KMS-11 (cell line): ENCODE measurements around the gene BAIAP2L1.

ENCODE experiments used
- H2AFZ ChIP-seq: fragments of 200-600 bp; sonication (generic); 2 replicates; pipeline ENCODE4 v1.6.1; 2016; ENCODE audit warnings: antibody characterized with exemption, mixed run types, low read depth
- H3K27ac ChIP-seq: fragments of 200-600 bp; sonication (generic); 2 replicates; pipeline ENCODE4 v1.6.1; 2016; ENCODE audit warnings: mild to moderate bottlenecking, mixed run types
- H3K27me3 ChIP-seq: fragments of 200-600 bp; sonication (generic); 2 replicates; pipeline ENCODE4 v1.6.1; 2017; ENCODE audit warnings: mild to moderate bottlenecking, low read depth, mixed run types, moderate library complexity; ENCODE audit not compliant: insufficient read depth
- H3K36me3 ChIP-seq: fragments of 200-600 bp; sonication (generic); 2 replicates; pipeline ENCODE4 v1.6.1; 2017; ENCODE audit warnings: mild to moderate bottlenecking, mixed run types; ENCODE audit not compliant: insufficient read depth
- H3K4me1 ChIP-seq: fragments of 200-600 bp; sonication (generic); 2 replicates; pipeline ENCODE4 v1.6.1; 2016; ENCODE audit warnings: mild to moderate bottlenecking, low read depth, mixed run types; ENCODE audit not compliant: poor library complexity, severe bottlenecking
- H3K4me2 ChIP-seq: fragments of 200-600 bp; sonication (generic); 2 replicates; pipeline ENCODE4 v1.7.0; 2016; ENCODE audit warnings: mild to moderate bottlenecking, mixed run types
- H3K4me3 ChIP-seq: fragments of 200-600 bp; sonication (generic); IDR thresholded peaks from 2 replicates; pipeline ENCODE4 v1.6.1; 2017; ENCODE audit warnings: low read depth, low read length, mixed read lengths; ENCODE audit not compliant: insufficient read depth
- H3K79me2 ChIP-seq: fragments of 200-600 bp; sonication (generic); 2 replicates; pipeline ENCODE4 v1.6.1; 2016; ENCODE audit warnings: low read depth, mixed run types; ENCODE audit not compliant: insufficient read depth
- H3K9ac ChIP-seq: fragments of 200-600 bp; sonication (generic); 2 replicates; pipeline ENCODE4 v1.6.1; 2016; ENCODE audit warnings: mild to moderate bottlenecking, mixed run types
- H4K20me1 ChIP-seq: fragments of 200-600 bp; sonication (generic); 2 replicates; pipeline ENCODE4 v1.6.1; 2016; ENCODE audit warnings: mild to moderate bottlenecking, mixed run types; ENCODE audit not compliant: insufficient read depth
- CTCF ChIP-seq: fragments of 200-600 bp; sonication (generic); conservative IDR thresholded peaks from 2 replicates; pipeline ENCODE4 v1.6.1; 2017; ENCODE audit warnings: low read depth, mild to moderate bottlenecking, antibody characterized with exemption, low read length, moderate library complexity, mixed read lengths

The BAIAP2L1 gene

GRCh38 chr7:98354511-98355249 is 46.2 kb downstream of the BAIAP2L1 start:
- H3K79me2 ChIP-seq = no peaks in the 10 kb centered on the region
- no peak overlapping the region for H3K4me2 ChIP-seq
- H3K4me3 ChIP-seq = no peak overlapping the region
- H3K9ac ChIP-seq = no peak overlapping the region
- no peak for TF ChIP-seq CTCF
- no peaks in the 10 kb centered on the region for H3K27me3 ChIP-seq
- H3K4me1 ChIP-seq = no peaks in the 10 kb centered on the region
- H3K27ac ChIP-seq = no peak overlapping the region
- no peaks in the 10 kb centered on the region for H3K36me3 ChIP-seq
- H4K20me1 ChIP-seq = no peaks in the 10 kb centered on the region
- H2AFZ ChIP-seq = no peak overlapping the region

- no peaks in the 10 kb centered on the region for H3K79me2 ChIP-seq
- TF ChIP-seq CTCF = no peak
- H3K36me3 ChIP-seq = no peaks in the 10 kb centered on the region
- H3K4me1 ChIP-seq = no peaks in the 10 kb centered on the region
- H3K27ac ChIP-seq = no peak overlapping the region
- H4K20me1 ChIP-seq = no peaks in the 10 kb centered on the region
- no peak overlapping the region for H2AFZ ChIP-seq
- no peaks in the 10 kb centered on the region for H3K27me3 ChIP-seq
- H3K4me2 ChIP-seq = no peak overlapping the region
- H3K4me3 ChIP-seq = no peak overlapping the region
- H3K9ac ChIP-seq = no peak overlapping the region
These were observed 46.8 kb downstream of the BAIAP2L1 start for GRCh38 chr7:98354052-98354451.

GRCh38 chr7:98352621-98353020 is 48.3 kb downstream of the BAIAP2L1 start:
- Histone ChIP-seq H3K27ac (no peak overlapping the region), H3K4me3 (no peak overlapping the region), H3K27me3 (no peaks in the 10 kb centered on the region), H4K20me1 (no peaks in the 10 kb centered on the region), H2AFZ (no peak overlapping the region), H3K4me2 (no peak overlapping the region), H3K9ac (no peak overlapping the region), H3K79me2 (no peaks in the 10 kb centered on the region), H3K36me3 (no peaks in the 10 kb centered on the region), H3K4me1 (no peaks in the 10 kb centered on the region)
- no peak for TF ChIP-seq CTCF

- H3K9ac ChIP-seq = no peak overlapping the region
- H3K79me2 ChIP-seq = no peaks in the 10 kb centered on the region
- no peaks in the 10 kb centered on the region for H3K36me3 ChIP-seq
- H3K27ac ChIP-seq = no peak overlapping the region
- H3K4me3 ChIP-seq = no peak overlapping the region
- no peaks in the 10 kb centered on the region for H3K4me1 ChIP-seq
- H3K4me2 ChIP-seq = no peak overlapping the region
- no peaks in the 10 kb centered on the region for H4K20me1 ChIP-seq
- H2AFZ ChIP-seq = no peak overlapping the region
- H3K27me3 ChIP-seq = no peaks in the 10 kb centered on the region
- TF ChIP-seq CTCF = no peak
These were observed 49.8 kb downstream of the BAIAP2L1 start for GRCh38 chr7:98351136-98351535.
